Measurements from ENCODE around the gene IFNA8. TPM values are rescaled to one million over a fixed set of nuclear protein-coding genes. Genes with fewer than 3 reads are reported as not detected.
"Not testable (repeated sequence)": the region's sequence is repeated elsewhere in the genome, so short reads cannot be mapped to it uniquely, and the experiment has no call there.

Gene IFNA8
- polyA plus RNA-seq, 10 donors: not detected

DNA sequence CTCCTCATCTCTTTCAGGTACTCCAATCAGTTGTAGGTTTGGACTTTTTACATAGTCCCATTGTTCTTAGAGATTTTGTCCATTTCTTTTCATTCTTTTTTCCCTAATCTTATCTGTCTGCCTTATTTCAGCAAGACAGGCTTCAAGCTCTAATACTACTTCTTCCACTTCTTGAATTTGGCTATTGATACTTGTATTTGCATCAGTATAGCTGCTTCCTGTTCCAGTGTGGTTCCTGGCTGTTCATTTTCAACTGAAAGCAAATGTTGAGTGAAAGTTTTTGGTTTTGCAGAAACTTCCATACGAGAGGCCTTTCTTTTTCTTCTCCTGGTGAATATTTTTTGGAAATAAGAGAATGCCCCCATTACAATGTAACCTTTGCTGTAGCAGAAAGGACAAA, 19.3 kb downstream of the IFNA8 start:
- DNase-seq: no peak

DNA sequence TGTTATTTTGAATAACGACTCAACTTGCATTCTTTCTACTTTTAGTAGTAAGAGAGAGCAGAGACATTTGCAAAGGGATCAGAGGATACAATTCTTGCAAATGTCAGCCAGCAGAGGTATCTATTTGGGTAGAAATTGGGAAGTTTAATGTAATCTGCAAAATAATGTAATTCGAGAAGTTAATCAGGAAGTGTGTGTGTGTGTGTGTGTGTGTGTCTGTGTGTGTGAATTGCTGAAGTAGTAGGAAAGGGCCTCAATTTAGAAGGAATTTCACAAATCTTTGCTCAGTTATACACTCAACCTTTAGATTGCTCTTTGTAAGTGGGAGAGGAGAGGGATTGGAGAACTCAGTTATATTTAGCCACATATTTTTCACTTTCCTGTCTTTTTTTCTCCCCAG, 20.3 kb downstream of the IFNA8 start:
- no peak for DNase-seq

DNA sequence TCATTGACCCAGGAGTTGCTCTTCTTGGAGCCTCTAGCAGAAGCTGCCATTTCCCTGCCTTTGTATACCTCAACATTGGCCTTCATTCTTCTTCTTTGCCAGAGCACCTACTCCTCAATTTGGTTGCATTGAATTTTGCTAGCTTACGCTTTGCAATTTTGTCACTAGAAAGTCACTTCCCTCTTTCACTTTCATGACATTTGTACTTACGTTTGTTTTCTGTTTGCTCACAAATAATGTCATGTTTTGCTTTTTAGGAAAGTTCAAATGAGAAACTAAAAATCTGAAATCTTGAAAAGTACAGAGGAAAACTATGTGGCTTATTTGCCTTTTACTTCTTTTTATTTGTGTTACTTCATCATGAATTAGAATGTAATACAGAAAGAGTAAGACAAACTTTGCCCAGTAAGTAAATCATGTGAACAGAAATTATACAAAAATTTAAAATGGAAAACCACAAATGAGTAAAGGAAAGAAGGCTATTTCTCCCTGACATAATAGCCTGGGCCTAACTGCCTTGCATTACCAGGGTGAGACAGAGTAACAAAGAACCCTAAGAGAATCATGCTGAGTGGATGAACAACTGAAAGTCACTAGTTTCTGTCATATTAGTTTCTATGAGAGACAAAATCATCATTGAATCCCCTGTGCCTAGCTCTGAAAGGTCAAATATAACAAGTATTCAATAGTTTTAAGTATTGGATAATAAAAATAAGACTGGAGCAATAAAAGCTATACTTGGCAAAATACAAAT, 23.9 kb downstream of the IFNA8 start:
- no peak for DNase-seq

DNA sequence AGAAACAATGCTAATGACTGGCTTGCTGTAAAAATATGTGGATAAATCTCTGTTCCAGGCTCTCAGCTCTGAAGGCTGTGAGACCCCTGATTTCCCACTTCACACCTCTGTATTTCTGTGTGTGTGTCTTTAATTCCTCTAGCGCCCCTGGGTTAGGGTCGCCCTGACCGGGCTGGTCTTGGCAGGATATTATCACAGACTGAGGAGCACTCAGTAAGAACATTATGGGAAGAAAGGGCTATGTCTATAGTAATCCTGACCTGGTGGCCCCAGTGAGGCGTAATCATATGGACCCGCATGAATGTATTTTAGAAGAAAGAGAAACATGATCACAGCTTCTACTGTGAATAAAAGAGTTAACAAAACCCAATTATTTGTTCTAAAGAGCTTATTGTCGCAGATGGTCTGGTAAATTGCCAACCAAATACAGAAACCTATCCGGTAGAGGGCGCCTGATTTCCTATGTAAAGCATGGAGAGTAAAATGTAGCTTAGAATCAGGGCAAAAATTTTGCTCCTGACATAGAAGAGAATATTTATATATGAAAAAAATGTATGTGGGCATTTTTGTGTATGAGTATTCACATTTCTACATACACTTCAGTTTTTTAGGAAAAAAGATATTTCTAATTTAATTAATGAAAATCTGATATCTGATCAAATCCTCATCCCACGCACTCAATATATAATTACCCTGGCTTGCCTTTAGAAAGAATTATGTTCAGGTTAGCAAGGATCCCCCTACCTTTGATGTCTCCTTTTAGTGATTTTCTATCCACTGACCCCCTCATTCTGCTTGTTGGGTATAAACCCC, 25.5 kb downstream of the IFNA8 start:
- peak; percentile 31 to 39 (median 34) for DNase-seq

DNA sequence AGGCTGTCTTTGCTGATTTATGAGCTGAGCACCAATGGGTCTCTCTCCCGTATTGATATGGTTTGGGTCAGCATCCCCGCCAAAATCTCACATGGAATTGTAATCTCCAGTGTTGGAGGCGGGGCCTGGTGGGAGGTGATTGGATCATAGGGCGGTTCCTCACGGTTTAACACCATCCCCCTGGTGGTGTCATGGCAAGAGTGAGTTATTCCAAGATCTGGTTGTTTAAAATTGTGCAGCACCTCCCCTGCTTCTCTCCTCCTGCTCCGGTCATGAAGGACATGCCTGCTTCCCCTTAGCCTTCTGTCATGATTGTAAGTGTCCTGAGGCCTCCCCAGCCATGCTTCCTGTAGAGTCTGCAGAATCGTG, 26.1 kb downstream of the IFNA8 start:
- not testable (repeated sequence) for DNase-seq

DNA sequence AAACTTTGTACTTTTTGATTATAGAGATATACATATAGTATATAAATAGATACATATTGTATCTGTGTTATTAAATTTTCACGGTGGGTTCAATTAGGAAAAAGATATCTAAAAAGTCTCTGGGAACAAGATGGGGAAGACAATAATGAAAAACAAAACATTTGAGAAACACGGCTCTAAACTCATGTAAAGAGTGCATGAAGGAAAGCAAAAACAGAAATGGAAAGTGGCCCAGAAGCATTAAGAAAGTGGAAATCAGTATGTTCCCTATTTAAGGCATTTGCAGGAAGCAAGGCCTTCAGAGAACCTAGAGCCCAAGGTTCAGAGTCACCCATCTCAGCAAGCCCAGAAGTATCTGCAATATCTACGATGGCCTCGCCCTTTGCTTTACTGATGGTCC, 31.2 kb downstream of the IFNA8 start, which contains the start of gene IFNA1:
Gene IFNA1 (plus strand): TSS at position 301 of the 400 bp plus-strand sequence. CDS start 69 bp downstream, at position 370.
- DNase-seq: no peak

DNA sequence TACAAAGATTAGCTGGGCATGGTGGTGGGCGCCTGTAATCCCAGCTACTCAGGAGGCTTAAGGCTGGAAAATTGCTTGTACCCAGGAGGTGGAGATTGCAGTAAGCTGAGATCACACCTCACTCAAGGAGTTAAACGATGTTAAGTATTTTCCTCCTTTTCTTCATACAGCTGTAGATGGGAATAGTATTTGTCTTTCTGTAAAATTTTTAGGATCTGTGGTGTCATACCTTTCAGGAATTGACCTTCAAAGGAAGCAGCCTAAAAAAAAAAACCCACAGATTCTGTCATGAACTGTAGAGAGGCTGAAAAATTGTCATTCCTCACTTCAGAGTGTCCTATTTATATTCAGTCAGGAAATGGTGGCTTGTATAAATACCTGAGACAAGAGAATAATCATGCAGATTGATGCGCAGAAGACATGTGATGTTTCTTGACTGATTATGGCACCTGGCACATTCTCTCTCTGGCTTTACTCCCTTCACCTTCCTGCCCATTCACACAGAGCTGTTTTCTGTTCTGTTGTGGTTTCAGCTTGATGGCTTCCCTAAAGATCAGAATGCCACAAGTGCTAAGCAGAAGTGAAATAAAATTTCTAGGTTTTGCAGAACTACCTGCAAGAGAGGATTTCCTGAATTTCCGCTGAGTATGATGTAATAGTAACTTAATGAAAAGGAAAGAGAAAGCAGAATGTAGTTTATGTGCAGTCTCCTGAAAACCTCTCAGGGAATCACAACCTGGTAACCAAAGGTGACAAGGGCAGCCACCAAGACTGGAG, 35.1 kb downstream of the IFNA8 start:
- DNase-seq: peak in 2 of 3 donors; percentile 2 to 5

DNA sequence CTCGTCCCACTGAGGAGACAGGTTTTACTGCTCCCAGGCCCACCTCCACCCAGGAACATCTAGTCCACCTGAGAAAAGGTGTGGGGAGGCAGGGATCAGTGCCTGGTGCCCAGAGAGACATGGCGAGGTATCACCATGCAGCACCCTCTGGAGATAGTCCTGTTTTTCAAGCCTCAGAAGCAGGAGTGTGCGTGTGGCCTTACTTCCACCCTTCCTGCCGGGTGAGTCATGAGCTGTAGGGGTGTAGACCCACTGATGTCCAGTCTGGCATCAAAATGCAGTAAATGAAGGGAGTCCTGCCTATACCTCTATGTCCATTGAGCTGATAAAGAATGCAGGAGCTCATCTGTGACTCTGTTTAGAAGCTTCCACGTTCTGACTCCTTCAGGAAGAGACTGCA, 40.4 kb downstream of the IFNA8 start:
- DNase-seq: not testable (repeated sequence)

DNA sequence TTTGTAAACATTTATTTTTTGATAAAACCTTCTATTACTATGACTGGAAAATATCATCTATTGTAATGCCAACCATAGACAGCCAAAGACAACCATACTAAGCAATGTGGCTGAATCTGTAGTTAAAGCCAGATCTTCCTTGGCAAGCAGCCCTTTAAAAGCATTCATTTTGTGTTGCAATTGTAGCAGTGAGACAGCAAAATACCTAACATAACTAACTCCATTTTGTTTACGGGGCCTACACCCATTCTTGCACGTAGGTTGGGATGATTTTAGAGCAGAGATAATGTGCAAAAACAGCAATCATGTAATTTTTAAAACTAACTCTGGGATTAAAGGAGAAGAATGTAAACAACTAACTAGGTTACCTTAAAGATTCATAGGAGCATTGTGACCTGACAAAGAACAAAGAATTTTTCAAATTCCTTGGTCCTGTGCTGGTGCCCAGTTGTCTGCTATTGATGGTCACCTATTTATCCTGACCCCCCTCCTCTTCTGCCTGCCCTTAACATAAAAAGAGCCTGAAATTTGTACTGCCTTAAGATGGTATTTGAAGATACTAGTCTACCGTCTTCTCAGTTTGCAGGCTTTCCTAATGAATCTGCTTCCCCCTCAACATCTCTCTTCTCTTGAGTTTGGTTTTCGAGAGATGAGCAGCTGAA, 41.9 kb downstream of the IFNA8 start:
- DNase-seq: no peak

DNA sequence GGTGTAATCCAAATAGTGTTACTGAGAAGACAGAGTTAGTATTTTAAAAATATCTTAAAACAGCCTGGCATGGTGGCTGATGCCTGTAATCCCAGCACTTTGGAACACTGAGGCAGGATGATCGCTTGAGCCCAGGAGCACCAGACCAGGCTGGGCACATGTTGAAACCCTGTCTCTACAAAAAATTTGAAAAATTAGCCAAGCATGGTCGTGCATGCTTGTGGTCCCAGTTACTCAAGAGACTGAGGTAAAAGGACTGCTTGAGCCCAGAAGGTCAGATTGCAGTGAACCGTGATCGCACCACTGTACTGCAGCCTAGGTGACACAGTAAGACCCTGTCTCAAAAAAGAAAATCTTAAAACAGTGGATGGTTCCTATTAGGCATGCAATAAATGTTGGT, 43.8 kb downstream of the IFNA8 start:
- DNase-seq: no peak

DNA sequence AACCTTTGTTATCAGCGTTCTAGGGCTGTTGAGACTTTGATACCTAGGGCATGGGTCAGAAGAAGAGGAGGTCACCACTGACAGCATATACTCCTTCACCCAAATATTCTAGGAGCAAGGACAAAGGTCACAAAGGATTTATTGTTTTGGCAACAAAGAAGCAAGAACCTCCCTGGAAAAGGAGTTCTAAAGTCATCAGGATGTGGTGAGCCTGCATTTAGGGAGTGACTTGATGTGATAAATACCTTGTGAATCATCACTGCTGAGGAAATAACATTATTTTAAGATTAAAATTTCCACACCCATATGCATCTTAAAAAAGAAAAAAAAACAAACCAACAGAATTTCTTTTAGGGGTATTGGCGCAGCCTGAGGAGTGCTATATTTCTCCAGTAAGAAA, 45.2 kb downstream of the IFNA8 start:
- DNase-seq: no peak

DNA sequence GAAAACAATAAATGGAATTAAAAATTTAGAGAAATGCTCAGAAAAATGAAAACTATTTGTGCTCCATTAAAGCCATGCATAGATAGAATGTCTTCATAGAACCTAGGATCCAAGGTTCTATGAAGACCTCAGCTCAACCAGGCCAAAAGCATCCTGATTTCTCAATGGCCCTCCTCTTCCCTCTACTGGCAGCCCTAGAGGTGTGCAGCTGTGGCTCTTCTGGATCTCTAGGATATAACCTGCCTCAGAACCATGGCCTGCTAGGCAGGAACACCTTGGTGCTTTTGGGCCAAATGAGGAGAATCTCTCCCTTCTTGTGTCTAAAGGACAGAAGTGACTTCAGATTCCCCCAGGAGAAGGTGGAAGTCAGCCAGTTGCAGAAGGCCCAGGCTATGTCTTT, 46.4 kb downstream of the IFNA8 start:
- DNase-seq: peak in 2 of 3 donors; percentile 6 to 9

Other genes starting within 250 kb of the IFNA8 start
- gene IFNA21, start 242.5 kb upstream of the IFNA8 start, polyA plus RNA-seq (ENCODE audit: insufficient read length in 10 of 10): not detected
- gene IFNA4, start 221.5 kb upstream of the IFNA8 start, polyA plus RNA-seq (ENCODE audit: insufficient read length in 10 of 10): not detected
- gene IFNA7, start 206.9 kb upstream of the IFNA8 start, polyA plus RNA-seq (ENCODE audit: insufficient read length in 10 of 10): not detected
- gene IFNA10, start 202.0 kb upstream of the IFNA8 start, polyA plus RNA-seq (ENCODE audit: insufficient read length in 10 of 10): not detected
- not detected for gene IFNA16, start 191.8 kb upstream of the IFNA8 start, polyA plus RNA-seq (ENCODE audit: insufficient read length in 10 of 10)
- gene IFNA17, start 180.9 kb upstream of the IFNA8 start, polyA plus RNA-seq (ENCODE audit: insufficient read length in 10 of 10): not detected
- not detected for gene IFNA14, start 169.1 kb upstream of the IFNA8 start, polyA plus RNA-seq (ENCODE audit: insufficient read length in 10 of 10)
- not detected for gene IFNA5, start 103.8 kb upstream of the IFNA8 start, polyA plus RNA-seq (ENCODE audit: insufficient read length in 10 of 10)
- gene KLHL9, start 73.7 kb upstream of the IFNA8 start, polyA plus RNA-seq (ENCODE audit: insufficient read length in 10 of 10): 10 to 100 TPM; 21.1 to 29.9 (median 25.3) TPM
- not detected for gene IFNA6, start 58.2 kb upstream of the IFNA8 start, polyA plus RNA-seq (ENCODE audit: insufficient read length in 10 of 10)
- gene IFNA13, start 41.1 kb upstream of the IFNA8 start, polyA plus RNA-seq (ENCODE audit: insufficient read length in 10 of 10): not detected
- not detected for gene IFNA2, start 23.7 kb upstream of the IFNA8 start, polyA plus RNA-seq (ENCODE audit: insufficient read length in 10 of 10)
- not detected for gene IFNA1, start 31.3 kb downstream of the IFNA8 start, polyA plus RNA-seq (ENCODE audit: insufficient read length in 10 of 10)
- gene IFNE, start 73.2 kb downstream of the IFNA8 start, polyA plus RNA-seq (ENCODE audit: insufficient read length in 10 of 10): not detected